Endothelial cell of umbilical vein (primary cell): ENCODE data around the gene DGAT2.

Experiments
- CTCF ChIP-seq, 2 donors: IDR thresholded peaks; 1 replicate in 1 of 2; 2 replicates in 1 of 2; pipeline ENCODE4 v1.5.1; 2011; ENCODE audit warnings: low read length in 2 of 2, mild to moderate bottlenecking in 2 of 2, moderate library complexity in 2 of 2, control low read depth in 1 of 2, inconsistent platforms in 1 of 2, low read depth in 1 of 2; ENCODE audit not compliant: insufficient read depth in 1 of 2; ENCODE audit errors: extremely low read depth in 1 of 2
- EZH2 ChIP-seq: IDR thresholded peaks from 2 replicates; pipeline ENCODE4 v1.6.1; 2012; ENCODE audit warnings: borderline replicate concordance, low read depth, mild to moderate bottlenecking, moderate library complexity, low read length, inconsistent platforms; ENCODE audit not compliant: severe bottlenecking
- GATA2 ChIP-seq: IDR thresholded peaks from 2 replicates; pipeline ENCODE4 v1.7.0; 2011; ENCODE audit warnings: low read depth, mild to moderate bottlenecking, moderate library complexity, mixed read lengths, low read length; ENCODE audit not compliant: insufficient read length, insufficient read depth
- JUN ChIP-seq: IDR thresholded peaks from 2 replicates; pipeline ENCODE4 v1.6.1; 2011; ENCODE audit warnings: borderline replicate concordance, low read depth; ENCODE audit not compliant: insufficient read length, insufficient read depth
- MAX ChIP-seq: IDR thresholded peaks from 2 replicates; pipeline ENCODE4 v1.6.1; 2011; ENCODE audit not compliant: insufficient read depth, insufficient read length
- POLR2A ChIP-seq: IDR thresholded peaks from 2 replicates; pipeline ENCODE4 v1.6.1; 2012; ENCODE audit warnings: low read depth, mild to moderate bottlenecking, control low read depth, low read length
- POLR2AphosphoS5 ChIP-seq: IDR thresholded peaks from 2 replicates; pipeline ENCODE4 v1.6.1; 2012; ENCODE audit warnings: low read depth, mild to moderate bottlenecking, control low read depth, low read length, moderate library complexity; ENCODE audit not compliant: insufficient read depth

DNA sequence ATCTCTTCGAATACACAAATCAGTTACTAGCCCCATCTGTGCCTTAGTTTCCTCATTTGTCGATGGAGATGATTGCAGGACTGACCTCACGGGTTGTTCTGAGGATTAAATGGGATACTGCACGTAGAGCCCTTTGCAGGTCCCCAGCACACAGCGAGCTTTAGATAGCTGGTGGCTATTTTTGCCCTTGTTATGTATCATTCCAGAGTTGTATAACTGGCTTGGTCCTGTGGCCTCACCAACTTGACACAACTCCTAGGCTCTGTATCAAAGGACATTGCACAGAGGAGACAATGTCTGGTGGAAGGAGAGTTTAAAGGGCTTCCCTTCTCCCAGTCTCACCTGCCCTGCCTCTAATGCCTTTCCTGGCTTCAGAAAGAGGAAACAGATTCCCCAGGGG is 22.8 kb upstream of the DGAT2 start:
- TF ChIP-seq CTCF (IDR thresholded peaks at IDR 0.05; ENCODE audit: extremely low read depth in 1 of 2, insufficient read depth in 1 of 2, low read depth in 1 of 2, low read length in 2 of 2): no peak
- no peak for TF ChIP-seq POLR2AphosphoS5
- no peak for TF ChIP-seq JUN
- no peak for TF ChIP-seq POLR2A
- TF ChIP-seq EZH2: no peak
- TF ChIP-seq GATA2: no peak
- TF ChIP-seq MAX: no peak
